MCF 10A (cell line): ENCODE measurements around the gene LRRC57. TPM values are rescaled to one million over a fixed set of nuclear protein-coding genes. Genes with fewer than 3 reads are reported as not detected.
"Not testable (repeated sequence)": the region's sequence is repeated elsewhere in the genome, so short reads cannot be mapped to it uniquely, and the experiment has no call there.

Source experiments
- BruUV-seq: library from RNA; stranded (reverse); fragments of 400-500 nt; replicated peaks from 2 replicates; lab custom pipeline; 2021; lab: Mats Ljungman, UMichigan
- CTCF ChIA-PET: fragments of 300-600 bp; sonication (Branson Sonifier 250); formaldehyde crosslinking; extraction: SDS; loops from one replicate; lab custom pipeline; 2021; ENCODE audit warnings: antibody characterized with exemption, inconsistent platforms; lab: Yijun Ruan, JAX
- POLR2A ChIA-PET: fragments of 300-600, 350-650 bp; sonication (Branson Sonifier 250); formaldehyde crosslinking; extraction: SDS; loops from one replicate; lab custom pipeline; 2020; ENCODE audit warnings: antibody characterized with exemption, inconsistent platforms; lab: Yijun Ruan, JAX
- DNase-seq: peaks from one replicate; pipeline ENCODE4 v3.0.0-alpha.2; 2018; ENCODE audit not compliant: unreplicated experiment
- H3K27ac Mint-ChIP-seq: one replicate; pipeline ENCODE4 v1.8.0; 2022; ENCODE audit warnings: mild to moderate bottlenecking, low read depth, mixed read lengths; ENCODE audit not compliant: unreplicated experiment
- H3K27me3 Mint-ChIP-seq: one replicate; pipeline ENCODE4 v1.8.0; 2022; ENCODE audit warnings: mixed read lengths; ENCODE audit not compliant: insufficient read depth, unreplicated experiment
- H3K36me3 Mint-ChIP-seq: one replicate; pipeline ENCODE4 v1.8.0; 2022; ENCODE audit warnings: mild to moderate bottlenecking, moderate library complexity, mixed read lengths; ENCODE audit not compliant: insufficient read depth, unreplicated experiment
- H3K4me1 Mint-ChIP-seq: one replicate; pipeline ENCODE4 v1.8.0; 2022; ENCODE audit warnings: mixed read lengths; ENCODE audit not compliant: insufficient read depth, unreplicated experiment
- H3K4me3 Mint-ChIP-seq: one replicate; pipeline ENCODE4 v1.8.0; 2022; ENCODE audit warnings: mild to moderate bottlenecking, moderate library complexity, mixed read lengths; ENCODE audit not compliant: unreplicated experiment
- H3K9me3 Mint-ChIP-seq: one replicate; pipeline ENCODE4 v1.8.0; 2022; ENCODE audit warnings: mixed read lengths; ENCODE audit not compliant: unreplicated experiment
- intact Hi-C: fragments of 100-400 bp; cut with micrococcal nuclease; formaldehyde crosslinking; loops from 2 replicates; pipeline ENCODE4 v1.14.1; 2022
- total RNA-seq: library from RNA; stranded (reverse); gene quantifications from 2 replicates; pipeline ENCODE4 v1.2.3, GENCODE V29; 2022
- TF ChIP-seq, protein P1 (sequence below): fragments of 200-600 bp; IDR thresholded peaks from one replicate; pipeline ENCODE4 v1.8.0; 2022; ENCODE audit warnings: antibody characterized with exemption, mild to moderate bottlenecking; ENCODE audit not compliant: unreplicated experiment

LRRC57 gene
- total RNA-seq, 1 experiment from 2014 or later = 18.3 TPM

DNA sequence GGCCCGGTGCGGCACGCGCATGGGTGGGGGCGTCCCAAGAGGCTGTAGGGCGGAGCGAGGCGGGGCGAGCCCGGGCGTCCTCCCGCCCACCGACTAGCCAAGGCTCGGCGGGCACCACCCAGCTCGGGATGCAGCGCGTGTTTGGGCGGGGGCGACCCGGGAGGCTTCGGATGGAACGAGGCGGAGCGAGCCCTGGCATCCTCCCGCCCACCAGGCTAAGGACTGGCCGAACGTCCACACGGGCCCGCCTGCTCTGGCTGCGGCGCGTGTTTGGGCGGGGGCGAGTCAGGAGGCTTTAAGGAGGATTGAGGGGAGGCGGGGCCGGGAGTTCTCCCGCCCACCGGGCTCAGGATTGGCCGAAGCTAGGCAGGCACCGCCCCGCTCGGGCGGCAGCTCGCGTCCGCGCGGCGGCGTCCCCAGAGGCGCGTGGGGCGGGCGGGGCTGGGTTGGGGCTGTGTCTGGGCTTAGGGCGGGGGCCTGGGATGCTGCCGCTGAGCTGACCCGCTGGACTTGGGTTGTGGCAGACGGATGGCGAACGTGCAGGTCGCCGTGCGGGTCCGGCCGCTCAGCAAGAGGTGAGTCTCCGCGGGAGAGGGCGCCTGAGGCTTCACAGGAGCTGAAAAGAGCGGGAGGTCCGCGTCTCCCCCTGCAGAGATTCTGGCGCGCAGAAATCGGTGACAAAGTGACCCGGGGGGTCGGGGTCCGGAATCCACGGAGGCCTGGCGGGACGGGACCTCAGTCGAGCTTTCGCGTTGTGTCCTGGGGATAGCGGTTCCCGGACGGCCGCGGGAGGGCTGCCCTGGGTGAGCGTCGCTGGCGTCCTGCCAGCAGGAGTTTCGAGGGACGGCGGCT, 26.8 kb upstream of the LRRC57 start, which contains the start of gene STARD9:
Gene STARD9 (plus strand): TSS at position 419 of the 852 bp plus-strand sequence. CDS start 110 bp downstream, at position 529.
- no peaks in the 10 kb centered on the region for H3K27me3 Mint-ChIP-seq
- peak within 1 kb of the TSS; percentile 89 for H3K4me3 Mint-ChIP-seq
- intact Hi-C loops = loop anchor here (2.0 kb wide), 1 partner anchor 75 kb away; no protein-coding TSS in a partner anchor
- H3K9me3 Mint-ChIP-seq = no peaks in the 10 kb centered on the region
- no TSS peak for BruUV-seq
- peak; percentile 98 for DNase-seq
- TF ChIP-seq, protein P1, sequence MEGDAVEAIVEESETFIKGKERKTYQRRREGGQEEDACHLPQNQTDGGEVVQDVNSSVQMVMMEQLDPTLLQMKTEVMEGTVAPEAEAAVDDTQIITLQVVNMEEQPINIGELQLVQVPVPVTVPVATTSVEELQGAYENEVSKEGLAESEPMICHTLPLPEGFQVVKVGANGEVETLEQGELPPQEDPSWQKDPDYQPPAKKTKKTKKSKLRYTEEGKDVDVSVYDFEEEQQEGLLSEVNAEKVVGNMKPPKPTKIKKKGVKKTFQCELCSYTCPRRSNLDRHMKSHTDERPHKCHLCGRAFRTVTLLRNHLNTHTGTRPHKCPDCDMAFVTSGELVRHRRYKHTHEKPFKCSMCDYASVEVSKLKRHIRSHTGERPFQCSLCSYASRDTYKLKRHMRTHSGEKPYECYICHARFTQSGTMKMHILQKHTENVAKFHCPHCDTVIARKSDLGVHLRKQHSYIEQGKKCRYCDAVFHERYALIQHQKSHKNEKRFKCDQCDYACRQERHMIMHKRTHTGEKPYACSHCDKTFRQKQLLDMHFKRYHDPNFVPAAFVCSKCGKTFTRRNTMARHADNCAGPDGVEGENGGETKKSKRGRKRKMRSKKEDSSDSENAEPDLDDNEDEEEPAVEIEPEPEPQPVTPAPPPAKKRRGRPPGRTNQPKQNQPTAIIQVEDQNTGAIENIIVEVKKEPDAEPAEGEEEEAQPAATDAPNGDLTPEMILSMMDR = no peak
- no peaks in the 10 kb centered on the region for H3K36me3 Mint-ChIP-seq
- H3K27ac Mint-ChIP-seq = peak within 1 kb of the TSS; percentile 53
- ChIA-PET CTCF (no interaction called here), POLR2A (interaction anchor here (0.6 to 2.8 kb wide), 15 partner anchors 10 to 531 kb away, joined by 3 to 27 read pairs (median 3); partner anchors contain the start of genes HAUS2, LRRC57, SNAP23 and TMEM87A)
- peaks cover 7% of the 10 kb centered on the region for H3K4me1 Mint-ChIP-seq

DNA sequence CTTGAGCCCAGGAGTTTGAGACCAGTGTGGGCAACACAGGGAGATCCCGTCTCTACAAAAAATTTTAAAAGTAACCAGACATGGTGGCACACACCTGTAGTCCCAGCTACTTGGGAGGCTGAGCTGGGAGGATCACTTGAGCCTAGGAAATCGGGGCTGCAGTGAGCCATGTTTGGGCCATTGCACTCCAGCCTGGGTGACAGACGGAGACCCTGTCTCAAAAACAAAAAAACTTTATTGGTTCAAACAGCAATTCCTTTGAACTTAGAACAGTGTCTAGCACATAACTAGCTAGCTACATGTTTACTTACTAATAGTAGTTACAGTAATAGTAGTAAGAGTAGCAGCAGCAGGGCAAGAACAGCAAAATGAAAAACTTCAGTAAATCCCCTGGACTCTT, 10.1 kb upstream of the LRRC57 start:
- no TSS peak for BruUV-seq
- peaks cover 5% of the 10 kb centered on the region for H3K4me1 Mint-ChIP-seq
- TF ChIP-seq, protein P1 = no peak
- ChIA-PET POLR2A (no interaction called here), CTCF (interaction anchor here (0.7 kb wide), 1 partner anchor 93 kb away, joined by 3 read pairs; no protein-coding TSS in a partner anchor)
- H3K9me3 Mint-ChIP-seq = no peaks in the 10 kb centered on the region
- H3K27ac Mint-ChIP-seq = no peak overlapping the region
- H3K36me3 Mint-ChIP-seq = peaks cover 60% of the 10 kb centered on the region
- H3K27me3 Mint-ChIP-seq = no peaks in the 10 kb centered on the region
- no peak overlapping the region for H3K4me3 Mint-ChIP-seq
- DNase-seq = no peak
- intact Hi-C loops = no loop called here

DNA sequence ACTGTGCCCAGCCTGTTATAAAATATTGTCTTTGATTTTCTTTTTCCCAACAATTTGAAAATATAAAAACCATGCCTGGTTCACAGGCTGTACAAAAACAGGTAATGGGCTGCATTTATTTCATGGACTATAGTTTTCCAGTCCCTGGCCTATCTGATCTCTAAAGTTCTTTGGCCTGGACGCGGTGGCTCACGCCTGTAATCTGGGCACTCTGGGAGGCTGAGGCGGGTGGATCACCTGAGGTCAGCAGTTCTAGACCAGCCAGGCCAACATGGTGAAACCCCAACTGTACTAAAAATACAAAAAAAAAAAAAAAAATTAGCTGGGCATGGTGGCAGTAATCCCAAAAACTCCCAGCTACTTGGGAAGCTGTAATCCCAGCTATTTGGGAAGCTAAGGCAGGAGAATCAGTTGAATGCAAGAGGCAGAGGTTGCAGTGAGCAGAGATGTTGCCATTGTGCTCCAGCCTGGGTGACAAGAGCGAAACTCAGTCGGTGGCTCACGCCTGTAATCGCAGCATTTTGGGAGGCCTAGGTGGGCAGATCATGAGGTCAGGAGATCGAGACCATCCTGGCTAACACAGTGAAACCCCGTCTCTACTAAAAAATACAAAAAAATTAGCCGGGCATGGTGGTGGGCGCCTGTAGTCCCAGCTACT, 8.1 kb upstream of the LRRC57 start:
- intact Hi-C loops, H3K27me3 Mint-ChIP-seq, H3K4me3 Mint-ChIP-seq, CTCF ChIA-PET, DNase-seq, H3K9me3 Mint-ChIP-seq, BruUV-seq, H3K27ac Mint-ChIP-seq: not testable (repeated sequence)
- H3K4me1 Mint-ChIP-seq = peaks cover 11% of the 10 kb centered on the region
- H3K36me3 Mint-ChIP-seq = peaks cover 47% of the 10 kb centered on the region
- POLR2A ChIA-PET = interaction anchor here (0.6 to 1.1 kb wide), 3 partner anchors 18 to 1715 kb away, joined by 3 read pairs; partner anchors contain the start of gene STARD9

DNA sequence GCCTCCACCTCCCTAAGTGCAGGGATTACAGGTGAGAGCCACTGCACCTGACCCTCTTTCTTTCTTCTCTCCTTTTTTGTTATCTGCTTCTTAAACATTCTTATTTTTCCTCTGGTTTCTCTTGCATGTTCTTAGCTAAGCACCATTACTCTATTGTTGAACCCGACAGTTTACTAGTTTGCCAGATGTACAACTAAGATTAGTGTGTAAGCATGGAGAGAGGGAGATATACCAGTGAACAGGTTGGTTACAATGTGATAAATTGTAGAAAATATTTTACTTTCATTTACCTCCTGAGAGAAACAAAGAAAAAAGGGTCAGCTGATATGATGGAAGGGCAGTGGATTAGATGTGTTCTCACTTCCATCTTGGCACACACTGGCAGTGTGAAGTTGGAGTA, 5.0 kb upstream of the LRRC57 start:
- Mint-ChIP-seq H3K36me3 (peaks cover 19% of the 10 kb centered on the region), H3K27ac (no peak overlapping the region), H3K4me1 (peaks cover 22% of the 10 kb centered on the region), H3K4me3 (no peak overlapping the region), H3K27me3 (no peaks in the 10 kb centered on the region), H3K9me3 (no peaks in the 10 kb centered on the region)
- BruUV-seq = no TSS peak
- TF ChIP-seq, protein P1 = no peak
- no peak for DNase-seq
- ChIA-PET CTCF (interaction anchor here (0.7 to 1.1 kb wide), 2 partner anchors 12 to 169 kb away, joined by 3 read pairs; no protein-coding TSS in a partner anchor), POLR2A (interaction anchor here (0.7 to 2.9 kb wide), 3 partner anchors 9 to 22 kb away, joined by 3 to 10 read pairs (median 3); partner anchors contain the start of gene STARD9)
- intact Hi-C loops = no loop called here
